Upper lobe of right lung (tissue), 1 donor: Measurements from ENCODE around the gene CEBPA. TPM values are rescaled to one million over a fixed set of nuclear protein-coding genes. Genes with fewer than 3 reads are reported as not detected.

Source experiments
- ATAC-seq: fragments of 200-7000 bp; cut with Tn5 transposase; one replicate; pipeline ENCODE4 v1.9.1; 2020; ENCODE audit warnings: mild to moderate bottlenecking, moderate library complexity
- DNase-seq: peaks from one replicate; pipeline ENCODE4 v3.0.0-alpha.2; 2020
- H3K27ac ChIP-seq: fragments of 200-600 bp; one replicate; pipeline ENCODE4 v1.8.0; 2022
- H3K27me3 ChIP-seq: fragments of 200-600 bp; one replicate; pipeline ENCODE4 v1.8.0; 2022; ENCODE audit warnings: mild to moderate bottlenecking
- H3K36me3 ChIP-seq: fragments of 200-600 bp; one replicate; pipeline ENCODE4 v1.8.0; 2022
- H3K4me1 ChIP-seq: fragments of 200-600 bp; one replicate; pipeline ENCODE4 v1.8.0; 2022
- H3K4me3 ChIP-seq: fragments of 200-600 bp; one replicate; pipeline ENCODE4 v1.8.0; 2022; ENCODE audit warnings: mild to moderate bottlenecking
- H3K9me3 ChIP-seq: fragments of 200-600 bp; one replicate; pipeline ENCODE4 v1.8.0; 2022
- CTCF ChIP-seq: fragments of 200-600 bp; IDR thresholded peaks from one replicate; pipeline ENCODE4 v1.8.0; 2022; ENCODE audit warnings: antibody characterized with exemption
- intact Hi-C: fragments of 100-400 bp; cut with DNase I; formaldehyde crosslinking; loops from one replicate; pipeline ENCODE4 v1.11.0; 2022
- total RNA-seq: library from RNA; stranded (reverse); fragmentation: NEBNext Ultra II Directional; extraction: Animal tissue kit (Norgen Biotek cat#: 25700); gene quantifications from one replicate; pipeline ENCODE4 v1.2.1, GENCODE V29; 2021
- donor health status: DM: no; HTN: yes; CAD: no; lungs with severe emphysema.

The CEBPA gene
- total RNA-seq, 1 donor from 2014 or later, result 59.1 TPM

- ATAC-seq (peak; percentile 60), DNase-seq (peak; percentile 85)
- no peak for TF ChIP-seq CTCF
- H3K9me3 ChIP-seq, result no peaks in the 10 kb centered on the region
- H3K4me1 ChIP-seq, result peaks cover 43% of the 10 kb centered on the region
- H3K36me3 ChIP-seq, result no peaks in the 10 kb centered on the region
- H3K27ac ChIP-seq, result peak overlapping the region; percentile 88
- no peak overlapping the region for H3K4me3 ChIP-seq
- intact Hi-C loops, result no loop called here
- H3K27me3 ChIP-seq, result no peaks in the 10 kb centered on the region
These were observed 11.2 kb downstream of the CEBPA start for GRCh38 chr19:33290956-33291622.

GRCh38 chr19:33290082-33290815 lies 12.1 kb downstream of the CEBPA start:
- Histone ChIP-seq H3K4me1 (peaks cover 48% of the 10 kb centered on the region), H3K27ac (peak overlapping the region; percentile 88)

GRCh38 chr19:33289261-33289660 lies 13.1 kb downstream of the CEBPA start:
- no peak for TF ChIP-seq CTCF
- DNase-seq, result no peak
- peak overlapping the region; percentile 88 for H3K27ac ChIP-seq
- no peak for ATAC-seq
- no peaks in the 10 kb centered on the region for H3K27me3 ChIP-seq
- peaks cover 46% of the 10 kb centered on the region for H3K4me1 ChIP-seq
- intact Hi-C loops, result no loop called here
- no peaks in the 10 kb centered on the region for H3K9me3 ChIP-seq
- H3K36me3 ChIP-seq, result no peaks in the 10 kb centered on the region
- no peak overlapping the region for H3K4me3 ChIP-seq

More at GRCh38 chr19:33290082-33290815, 12.1 kb downstream of the CEBPA start:
- DNase-seq (peak; percentile 70), ATAC-seq (peak; percentile 12)
- intact Hi-C loops, result no loop called here
- no peaks in the 10 kb centered on the region for H3K36me3 ChIP-seq
- H3K4me3 ChIP-seq, result no peak overlapping the region
- no peaks in the 10 kb centered on the region for H3K9me3 ChIP-seq
- TF ChIP-seq CTCF, result no peak
- no peaks in the 10 kb centered on the region for H3K27me3 ChIP-seq

- intact Hi-C loops, result no loop called here
- no peak for TF ChIP-seq CTCF
- DNase-seq, result no peak
These were observed 13.7 kb downstream of the CEBPA start for GRCh38 chr19:33288666-33289065.

GRCh38 chr19:33287927-33288326 lies 14.4 kb downstream of the CEBPA start:
- no peak for TF ChIP-seq CTCF
- H3K27me3 ChIP-seq, result no peaks in the 10 kb centered on the region
- H3K36me3 ChIP-seq, result no peaks in the 10 kb centered on the region
- DNase-seq, result no peak
- intact Hi-C loops, result no loop called here
- peaks cover 33% of the 10 kb centered on the region for H3K4me1 ChIP-seq
- no peak for ATAC-seq
- H3K4me3 ChIP-seq, result no peak overlapping the region
- peak overlapping the region; percentile 24 for H3K27ac ChIP-seq
- no peaks in the 10 kb centered on the region for H3K9me3 ChIP-seq

More at GRCh38 chr19:33288666-33289065, 13.7 kb downstream of the CEBPA start:
- H3K27me3 ChIP-seq, result no peaks in the 10 kb centered on the region
- H3K4me1 ChIP-seq, result peaks cover 40% of the 10 kb centered on the region
- H3K27ac ChIP-seq, result no peak overlapping the region
- ATAC-seq, result no peak
- no peaks in the 10 kb centered on the region for H3K36me3 ChIP-seq
- no peak overlapping the region for H3K4me3 ChIP-seq
- no peaks in the 10 kb centered on the region for H3K9me3 ChIP-seq
